IMR-90 (cell line): ENCODE results near the gene STK40. TPM values are rescaled to one million over a fixed set of nuclear protein-coding genes. Genes with fewer than 3 reads are reported as not detected.

Experiments
- ATAC-seq: fragments of 200-7000 bp; cut with Tn5 transposase; 2 replicates; pipeline ENCODE4 v1.9.1; 2020; ENCODE audit warnings: low read depth, mild to moderate bottlenecking, moderate library complexity
- BruUV-seq: library from RNA; stranded (reverse); fragments of 400-500 nt; replicated peaks from 2 replicates; lab custom pipeline; 2021; lab: Mats Ljungman, UMichigan
- CTCF ChIA-PET: fragments of 300-600 bp; formaldehyde crosslinking; extraction: SDS; loops from one replicate; lab custom pipeline; 2021; ENCODE audit warnings: antibody characterized with exemption; lab: Yijun Ruan, JAX
- POLR2A ChIA-PET: fragments of 300-600 bp; sonication (Branson Sonifier 250); formaldehyde crosslinking; loops from one replicate; lab custom pipeline; 2022; ENCODE audit warnings: antibody characterized with exemption; ENCODE audit not compliant: unreplicated experiment; lab: Charles Lee
- DNase-seq: peaks from one replicate; pipeline ENCODE4 v3.0.0; 2013
- H2AFZ ChIP-seq: replicated peaks from 2 replicates; pipeline ENCODE3; 2013; ENCODE audit warnings: low read length, mild to moderate bottlenecking; ENCODE audit not compliant: poor library complexity
- H2AK5ac ChIP-seq: 2 replicates; pipeline ENCODE4 v1.6.1; 2013; ENCODE audit warnings: low read depth, low read length, inconsistent platforms
- H2AK9ac ChIP-seq: replicated peaks from 2 replicates; pipeline ENCODE3; 2013; ENCODE audit warnings: mild to moderate bottlenecking, low read depth, low read length, moderate library complexity; ENCODE audit not compliant: poor library complexity
- H2BK120ac ChIP-seq: 2 replicates; pipeline ENCODE4 v1.6.1; 2013; ENCODE audit warnings: low read depth, low read length, inconsistent platforms
- H2BK15ac ChIP-seq: 3 replicates; pipeline ENCODE4 v1.6.1; 2013; ENCODE audit warnings: low read depth, low read length, inconsistent platforms
- H2BK20ac ChIP-seq: 2 replicates; pipeline ENCODE4 v1.6.1; 2013; ENCODE audit warnings: low read depth, mild to moderate bottlenecking, inconsistent platforms, low read length, moderate library complexity
- H2BK5ac ChIP-seq: 2 replicates; pipeline ENCODE4 v1.6.1; 2013; ENCODE audit warnings: mild to moderate bottlenecking, low read depth, low read length, inconsistent platforms; ENCODE audit not compliant: poor library complexity, severe bottlenecking
- H3K14ac ChIP-seq: replicated peaks from 2 replicates; pipeline ENCODE4 v1.6.1; 2013; ENCODE audit warnings: low read depth, low read length, inconsistent platforms
- H3K18ac ChIP-seq: 2 replicates; pipeline ENCODE4 v1.6.1; 2013; ENCODE audit warnings: low read depth, low read length, control low read depth
- H3K23ac ChIP-seq: 2 replicates; pipeline ENCODE4 v1.6.1; 2013; ENCODE audit warnings: low read depth, low read length, inconsistent platforms
- H3K27ac ChIP-seq: 2 replicates; pipeline ENCODE4 v1.5.1; 2013; ENCODE audit warnings: mild to moderate bottlenecking, control low read depth, low read length; ENCODE audit not compliant: insufficient read depth
- H3K27me3 ChIP-seq: 2 replicates; pipeline ENCODE4 v1.6.1; 2013; ENCODE audit warnings: low read length; ENCODE audit not compliant: control insufficient read depth, insufficient read depth
- H3K36me3 ChIP-seq: 2 replicates; pipeline ENCODE4 v1.6.1; 2013; ENCODE audit warnings: low read length, mixed read lengths; ENCODE audit not compliant: control insufficient read depth, insufficient read depth
- H3K4ac ChIP-seq: 2 replicates; pipeline ENCODE4 v1.6.1; 2013; ENCODE audit warnings: low read depth, low read length, inconsistent platforms
- H3K4me1 ChIP-seq: 2 replicates; pipeline ENCODE4 v1.6.1; 2013; ENCODE audit warnings: low read length, mixed read lengths; ENCODE audit not compliant: control insufficient read depth, insufficient read depth
- H3K4me2 ChIP-seq: 2 replicates; pipeline ENCODE4 v1.6.1; 2013; ENCODE audit warnings: low read depth, mild to moderate bottlenecking, control low read depth, low read length, moderate library complexity
- H3K4me3 ChIP-seq: 2 replicates; pipeline ENCODE4 v1.5.1; 2013; ENCODE audit warnings: low read depth, mild to moderate bottlenecking, control low read depth, low read length, moderate library complexity; ENCODE audit not compliant: insufficient read depth
- H3K56ac ChIP-seq: 2 replicates; pipeline ENCODE4 v1.6.1; 2013; ENCODE audit warnings: low read length, inconsistent platforms; ENCODE audit not compliant: insufficient read depth; ENCODE audit errors: extremely low read depth
- H3K79me1 ChIP-seq, 2 experiments: 2 replicates each; pipeline ENCODE4 v1.6.1; 2013; ENCODE audit warnings: low read length in 2 of 2, inconsistent platforms in 1 of 2, low read depth in 1 of 2
- H3K9ac ChIP-seq: 2 replicates; pipeline ENCODE4 v1.6.1; 2013; ENCODE audit warnings: low read depth, low read length, control low read depth
- H3K9me1 ChIP-seq: 2 replicates; pipeline ENCODE4 v1.6.1; 2013; ENCODE audit warnings: low read length, inconsistent platforms; ENCODE audit not compliant: insufficient read depth
- H3K9me3 ChIP-seq: 2 replicates; pipeline ENCODE4 v1.6.1; 2013; ENCODE audit warnings: low read length; ENCODE audit not compliant: control insufficient read depth, insufficient read depth
- H4K20me1 ChIP-seq: 2 replicates; pipeline ENCODE4 v1.6.1; 2013; ENCODE audit warnings: low read length, inconsistent platforms; ENCODE audit not compliant: insufficient read depth
- H4K5ac ChIP-seq: 2 replicates; pipeline ENCODE4 v1.6.1; 2013; ENCODE audit warnings: mild to moderate bottlenecking, low read depth, low read length, control low read depth
- H4K8ac ChIP-seq, 2 experiments: 2 replicates each; pipeline ENCODE4 v1.6.1; 2013; ENCODE audit warnings: low read depth in 2 of 2, low read length in 2 of 2, control low read depth in 1 of 2, inconsistent platforms in 1 of 2
- H4K91ac ChIP-seq: 2 replicates; pipeline ENCODE4 v1.6.1; 2013; ENCODE audit warnings: low read depth, low read length, inconsistent platforms; ENCODE audit not compliant: insufficient read depth
- BHLHE40 ChIP-seq: fragments of 150-350 bp; IDR thresholded peaks from 2 replicates; pipeline ENCODE4 v1.6.1; 2016; ENCODE audit warnings: mild to moderate bottlenecking, low read depth, low read length
- CEBPB ChIP-seq: IDR thresholded peaks from 2 replicates; pipeline ENCODE4 v1.6.1; 2012; ENCODE audit warnings: low read depth, low read length, improper control_type of control experiment
- CHD1 ChIP-seq: IDR thresholded peaks from 2 replicates; pipeline ENCODE4 v1.6.1; 2012; ENCODE audit warnings: low read depth, low read length, improper control_type of control experiment
- FOS ChIP-seq: fragments of 150-350 bp; IDR thresholded peaks from 2 replicates; pipeline ENCODE4 v1.6.1; 2016; ENCODE audit warnings: low read depth, low read length
- MAFK ChIP-seq: IDR thresholded peaks from 2 replicates; pipeline ENCODE4 v1.6.1; 2012; ENCODE audit warnings: low read depth, low read length, improper control_type of control experiment
- MAZ ChIP-seq: IDR thresholded peaks from 2 replicates; pipeline ENCODE4 v1.6.1; 2012; ENCODE audit warnings: low read depth, mild to moderate bottlenecking, low read length, improper control_type of control experiment, moderate library complexity, borderline replicate concordance
- MXI1 ChIP-seq: IDR thresholded peaks from 2 replicates; pipeline ENCODE4 v1.6.1; 2012; ENCODE audit warnings: low read depth, mild to moderate bottlenecking, low read length, moderate library complexity, borderline replicate concordance
- NFE2L2 ChIP-seq: fragments of 150-350 bp; IDR thresholded peaks from 2 replicates; pipeline ENCODE4 v1.6.1; 2016; ENCODE audit warnings: low read depth, mild to moderate bottlenecking, low read length
- POLR2A ChIP-seq: IDR thresholded peaks from 2 replicates; pipeline ENCODE4 v1.6.1; 2012; ENCODE audit warnings: mild to moderate bottlenecking, low read depth, low read length
- RAD21 ChIP-seq: IDR thresholded peaks from 2 replicates; pipeline ENCODE4 v1.6.1; 2012; ENCODE audit warnings: low read length, improper control_type of control experiment
- RCOR1 ChIP-seq: IDR thresholded peaks from 2 replicates; pipeline ENCODE4 v1.6.1; 2012; ENCODE audit warnings: mild to moderate bottlenecking, low read length, improper control_type of control experiment; ENCODE audit not compliant: insufficient replicate concordance
- RFX5 ChIP-seq: IDR thresholded peaks from 2 replicates; pipeline ENCODE4 v1.8.0; 2012; ENCODE audit warnings: low read depth, mild to moderate bottlenecking, low read length, moderate library complexity
- SMC3 ChIP-seq: fragments of 150-350 bp; IDR thresholded peaks from 2 replicates; pipeline ENCODE4 v1.6.1; 2016; ENCODE audit warnings: low read depth, mild to moderate bottlenecking, antibody characterized with exemption, low read length, moderate library complexity
- WGBS, 2 experiments: methylation state at CpG; one replicate each; pipeline versions ENCODE4 v1.1.5 to v1.1.7; 2013; ENCODE audit warnings: missing lambda C conversion rate in 2 of 2; ENCODE audit not compliant: insufficient read length in 1 of 2; ENCODE audit errors: extremely low coverage in 2 of 2; 5-methylcytosine and 5-hydroxymethylcytosine counted together
- dilution Hi-C: fragments of 300-500 bp; cut with HindIII; formaldehyde crosslinking; loops from one replicate; pipeline ENCODE4 v1.14.3; 2018; ENCODE audit warnings: low sequenced_read_pairs; ENCODE audit not compliant: unreplicated experiment
- in situ Hi-C: fragments of 300-500 bp; cut with MboI; formaldehyde crosslinking; loops from 3 replicates; pipeline ENCODE4 v1.14.3; 2019; ENCODE audit warnings: low sequenced_read_pairs, inconsistent platforms, mixed read lengths
- intact Hi-C: fragments of 100-400 bp; cut with micrococcal nuclease; formaldehyde crosslinking; loops from 2 replicates; pipeline ENCODE4 v1.10.0; 2022
- polyA plus RNA-seq, 3 experiments: library from polyadenylated mRNA; depleted of rRNA; stranded (reverse); fragments of >200 nt; gene quantifications; 2 replicates each; pipeline ENCODE4 v1.2.3, GENCODE V29; 2012; ENCODE audit warnings: low replicate concordance in 1 of 3
- total RNA-seq: library from RNA; depleted of rRNA; stranded (reverse); fragments of >200 nt; gene quantifications from 2 replicates; pipeline ENCODE4 v1.2.3, GENCODE V29; 2012
- TF ChIP-seq, protein P1 (sequence below): fragments of 150-350 bp; IDR thresholded peaks from 2 replicates; pipeline ENCODE4 v1.6.1; 2017; ENCODE audit warnings: mild to moderate bottlenecking, antibody characterized with exemption, low read length, low read depth
- TF ChIP-seq, protein P2 (sequence below): fragments of 150-350 bp; IDR thresholded peaks from 2 replicates; pipeline ENCODE4 v1.6.1; 2016; ENCODE audit warnings: low read depth, mild to moderate bottlenecking, low read length, moderate library complexity, borderline replicate concordance
- TF ChIP-seq, protein P3 (sequence below): conservative IDR thresholded peaks from 2 replicates; pipeline ENCODE4 v1.5.1; 2012; ENCODE audit warnings: mild to moderate bottlenecking, low read depth, low read length, improper control_type of control experiment

Gene STK40
- total and polyA plus RNA-seq, 2 of the 4 experiments (the other 2 are of a cell fraction): 16.0 to 29.9 TPM

DNA sequence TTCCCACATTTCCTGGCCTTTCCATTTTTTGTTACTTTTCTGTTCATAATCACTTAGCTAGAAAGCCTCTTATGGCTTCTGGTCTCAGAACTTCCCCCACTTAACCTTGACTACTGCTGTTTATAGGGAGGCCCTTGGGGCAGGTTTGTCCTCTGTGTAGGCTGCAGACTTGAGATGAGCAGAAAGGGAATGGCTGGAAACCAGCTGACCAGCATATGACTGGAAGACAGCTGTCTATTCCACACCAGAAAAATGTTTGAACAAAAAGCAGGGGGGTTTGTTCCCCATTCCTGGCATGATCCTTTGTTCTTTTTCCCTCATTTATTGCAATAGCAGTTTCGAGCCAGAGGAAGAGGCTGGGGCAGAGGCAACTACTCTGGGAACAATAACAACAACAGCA, 84.5 kb downstream of the STK40 start:
- peaks cover 5% of the 10 kb centered on the region; the same call in 1 of the 2 replicates for H3K9me1 ChIP-seq
- ChIA-PET POLR2A (no interaction called here), CTCF (interaction anchor here (0.8 to 1.6 kb wide), 2 partner anchors 11 to 57 kb away, joined by 3 to 4 read pairs; no protein-coding TSS in a partner anchor)
- in situ Hi-C loops: no loop called here
- DNase-seq (no peak), ATAC-seq (no peak)
- H2AFZ ChIP-seq: no peak overlapping the region
- H2BK15ac ChIP-seq: no peak overlapping the region
- H3K4ac ChIP-seq: no peak overlapping the region
- H4K91ac ChIP-seq: no peak overlapping the region
- no CpG with 5 or more reads among the region's 1 CpG for WGBS, 2 experiments
- no peak overlapping the region for H3K4me2 ChIP-seq
- H3K4me3 ChIP-seq: no peak overlapping the region
- no peak overlapping the region for H3K23ac ChIP-seq
- no TSS peak for BruUV-seq
- no peaks in the 10 kb centered on the region for H3K27me3 ChIP-seq
- no peak overlapping the region for H4K5ac ChIP-seq
- 0 out of 2 replicates have a peak, but pooled peaks cover 2% of the 10 kb centered on the region for H3K4me1 ChIP-seq
- no peak overlapping the region for H2BK20ac ChIP-seq
- H3K56ac ChIP-seq: no peak overlapping the region
- H3K9ac ChIP-seq: no peak overlapping the region
- no peak overlapping the region for H2BK120ac ChIP-seq
- H3K36me3 ChIP-seq: peaks cover 54% of the 10 kb centered on the region
- H3K27ac ChIP-seq: no peak overlapping the region
- no peak for TF ChIP-seq RFX5
- no peak for TF ChIP-seq MXI1
- no peak for TF ChIP-seq NFE2L2
- no peak for TF ChIP-seq RAD21
- TF ChIP-seq POLR2A: no peak
- no peak for TF ChIP-seq FOS
- TF ChIP-seq, protein P1, sequence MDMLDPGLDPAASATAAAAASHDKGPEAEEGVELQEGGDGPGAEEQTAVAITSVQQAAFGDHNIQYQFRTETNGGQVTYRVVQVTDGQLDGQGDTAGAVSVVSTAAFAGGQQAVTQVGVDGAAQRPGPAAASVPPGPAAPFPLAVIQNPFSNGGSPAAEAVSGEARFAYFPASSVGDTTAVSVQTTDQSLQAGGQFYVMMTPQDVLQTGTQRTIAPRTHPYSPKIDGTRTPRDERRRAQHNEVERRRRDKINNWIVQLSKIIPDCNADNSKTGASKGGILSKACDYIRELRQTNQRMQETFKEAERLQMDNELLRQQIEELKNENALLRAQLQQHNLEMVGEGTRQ: no peak
- TF ChIP-seq, protein P2, sequence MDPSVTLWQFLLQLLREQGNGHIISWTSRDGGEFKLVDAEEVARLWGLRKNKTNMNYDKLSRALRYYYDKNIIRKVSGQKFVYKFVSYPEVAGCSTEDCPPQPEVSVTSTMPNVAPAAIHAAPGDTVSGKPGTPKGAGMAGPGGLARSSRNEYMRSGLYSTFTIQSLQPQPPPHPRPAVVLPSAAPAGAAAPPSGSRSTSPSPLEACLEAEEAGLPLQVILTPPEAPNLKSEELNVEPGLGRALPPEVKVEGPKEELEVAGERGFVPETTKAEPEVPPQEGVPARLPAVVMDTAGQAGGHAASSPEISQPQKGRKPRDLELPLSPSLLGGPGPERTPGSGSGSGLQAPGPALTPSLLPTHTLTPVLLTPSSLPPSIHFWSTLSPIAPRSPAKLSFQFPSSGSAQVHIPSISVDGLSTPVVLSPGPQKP: no peak
- no peak for TF ChIP-seq MAZ
- TF ChIP-seq, protein P3, sequence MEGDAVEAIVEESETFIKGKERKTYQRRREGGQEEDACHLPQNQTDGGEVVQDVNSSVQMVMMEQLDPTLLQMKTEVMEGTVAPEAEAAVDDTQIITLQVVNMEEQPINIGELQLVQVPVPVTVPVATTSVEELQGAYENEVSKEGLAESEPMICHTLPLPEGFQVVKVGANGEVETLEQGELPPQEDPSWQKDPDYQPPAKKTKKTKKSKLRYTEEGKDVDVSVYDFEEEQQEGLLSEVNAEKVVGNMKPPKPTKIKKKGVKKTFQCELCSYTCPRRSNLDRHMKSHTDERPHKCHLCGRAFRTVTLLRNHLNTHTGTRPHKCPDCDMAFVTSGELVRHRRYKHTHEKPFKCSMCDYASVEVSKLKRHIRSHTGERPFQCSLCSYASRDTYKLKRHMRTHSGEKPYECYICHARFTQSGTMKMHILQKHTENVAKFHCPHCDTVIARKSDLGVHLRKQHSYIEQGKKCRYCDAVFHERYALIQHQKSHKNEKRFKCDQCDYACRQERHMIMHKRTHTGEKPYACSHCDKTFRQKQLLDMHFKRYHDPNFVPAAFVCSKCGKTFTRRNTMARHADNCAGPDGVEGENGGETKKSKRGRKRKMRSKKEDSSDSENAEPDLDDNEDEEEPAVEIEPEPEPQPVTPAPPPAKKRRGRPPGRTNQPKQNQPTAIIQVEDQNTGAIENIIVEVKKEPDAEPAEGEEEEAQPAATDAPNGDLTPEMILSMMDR: no peak
- no peak for TF ChIP-seq CHD1
- TF ChIP-seq CEBPB: no peak
- TF ChIP-seq SMC3: no peak
- TF ChIP-seq MAFK: no peak
- no peak for TF ChIP-seq BHLHE40
- no peak for TF ChIP-seq RCOR1
- H2BK5ac ChIP-seq: no peak overlapping the region
- no peak overlapping the region for H3K14ac ChIP-seq
- H3K79me1 ChIP-seq: peaks cover 22 to 57% of the 10 kb centered on the region in 2 experiments
- no peak overlapping the region for H3K18ac ChIP-seq
- H2AK9ac ChIP-seq: no peak overlapping the region
- H4K20me1 ChIP-seq: peaks cover 17% of the 10 kb centered on the region; the same call in 1 of the 2 replicates
- dilution Hi-C loops: no loop called here
- intact Hi-C loops: no loop called here
- H2AK5ac ChIP-seq: no peak overlapping the region
- no peak overlapping the region for H4K8ac ChIP-seq
- no peaks in the 10 kb centered on the region for H3K9me3 ChIP-seq
